IPS DF 6.9 (cell line): Measurements from ENCODE around the gene OR5A2.

Source experiments
- DNase-seq: peaks from one replicate; pipeline ENCODE4 v3.0.0-alpha.2; 2013; ENCODE audit warnings: low read depth, low spot score
- H3K27ac ChIP-seq: one replicate; pipeline ENCODE4 v1.5.1; 2013; ENCODE audit warnings: low read length, control low read depth
- H3K27me3 ChIP-seq: 2 replicates; pipeline ENCODE4 v1.6.1; 2013; ENCODE audit warnings: mild to moderate bottlenecking, low read length; ENCODE audit not compliant: control insufficient read depth, insufficient read depth
- H3K36me3 ChIP-seq: 2 replicates; pipeline ENCODE4 v1.6.1; 2013; ENCODE audit warnings: low read length; ENCODE audit not compliant: control insufficient read depth, insufficient read depth
- H3K4me1 ChIP-seq: 2 replicates; pipeline ENCODE4 v1.6.1; 2013; ENCODE audit warnings: low read length; ENCODE audit not compliant: control insufficient read depth, insufficient read depth
- H3K4me3 ChIP-seq: 2 replicates; pipeline ENCODE4 v1.5.1; 2013; ENCODE audit warnings: mild to moderate bottlenecking, low read length
- H3K9me3 ChIP-seq: 2 replicates; pipeline ENCODE4 v1.6.1; 2013; ENCODE audit warnings: low read length, inconsistent platforms; ENCODE audit not compliant: control insufficient read depth, insufficient read depth
- WGBS: extraction: QIAGEN DNeasy Blood & Tissue Kit; methylation state at CpG from one replicate; pipeline ENCODE4 v1.1.7; 2013; ENCODE audit warnings: mixed read lengths, missing lambda C conversion rate; ENCODE audit not compliant: insufficient read length, insufficient coverage; 5-methylcytosine and 5-hydroxymethylcytosine counted together

Gene OR5A2

GRCh38 chr11:59429924-59430516 is 3.8 kb upstream of the OR5A2 start:
- no peak for DNase-seq
- no peak overlapping the region for H3K4me3 ChIP-seq
- H3K36me3 ChIP-seq, result no peaks in the 10 kb centered on the region
- H3K9me3 ChIP-seq, result no peaks in the 10 kb centered on the region
- H3K27ac ChIP-seq, result no peak overlapping the region
- no peaks in the 10 kb centered on the region for H3K27me3 ChIP-seq
- no peaks in the 10 kb centered on the region; the same call in 1 of the 2 replicates for H3K4me1 ChIP-seq
- no CpG with 5 or more reads among the region's 4 CpGs for WGBS

GRCh38 chr11:59427068-59427382 is 812 bp upstream of the OR5A2 start:
- Histone ChIP-seq H3K36me3 (no peaks in the 10 kb centered on the region), H3K27me3 (no peaks in the 10 kb centered on the region), H3K4me3 (no peak overlapping the region), H3K9me3 (no peaks in the 10 kb centered on the region), H3K27ac (no peak overlapping the region), H3K4me1 (no peaks in the 10 kb centered on the region; the same call in 1 of the 2 replicates)
- no peak for DNase-seq

GRCh38 chr11:59425131-59425530 is 1.1 kb downstream of the OR5A2 start:
- WGBS, result no CpG with 5 or more reads among the region's 4 CpGs
- H3K27ac ChIP-seq, result no peak overlapping the region
- no peak overlapping the region for H3K4me3 ChIP-seq
- no peak for DNase-seq
- H3K27me3 ChIP-seq, result no peaks in the 10 kb centered on the region
- no peaks in the 10 kb centered on the region for H3K9me3 ChIP-seq
- H3K36me3 ChIP-seq, result no peaks in the 10 kb centered on the region
- no peaks in the 10 kb centered on the region; the same call in 1 of the 2 replicates for H3K4me1 ChIP-seq

- Histone ChIP-seq H3K36me3 (no peaks in the 10 kb centered on the region), H3K4me1 (no peaks in the 10 kb centered on the region; the same call in 1 of the 2 replicates), H3K4me3 (no peak overlapping the region), H3K9me3 (no peaks in the 10 kb centered on the region), H3K27me3 (no peaks in the 10 kb centered on the region), H3K27ac (no peak overlapping the region)
- no peak for DNase-seq
- WGBS, result no CpG with 5 or more reads among the region's 2 CpGs
Measured at GRCh38 chr11:59423835-59424234, 2.4 kb downstream of the OR5A2 start.

GRCh38 chr11:59418156-59418555 is 8.1 kb downstream of the OR5A2 start:
- H3K27ac ChIP-seq, result no peak overlapping the region
- no CpG with 5 or more reads among the region's 2 CpGs for WGBS
- no peaks in the 10 kb centered on the region for H3K36me3 ChIP-seq
- no peaks in the 10 kb centered on the region for H3K4me1 ChIP-seq
- no peaks in the 10 kb centered on the region for H3K27me3 ChIP-seq
- DNase-seq, result no peak
- no peak overlapping the region for H3K4me3 ChIP-seq
- no peaks in the 10 kb centered on the region for H3K9me3 ChIP-seq

GRCh38 chr11:59417023-59417422 is 9.2 kb downstream of the OR5A2 start:
- DNase-seq, result no peak
- H3K9me3 ChIP-seq, result no peaks in the 10 kb centered on the region

GRCh38 chr11:59416613-59417012 is 9.6 kb downstream of the OR5A2 start:
- Histone ChIP-seq H3K36me3 (no peaks in the 10 kb centered on the region), H3K27me3 (no peaks in the 10 kb centered on the region), H3K27ac (no peak overlapping the region), H3K4me3 (no peak overlapping the region), H3K9me3 (no peaks in the 10 kb centered on the region), H3K4me1 (no peaks in the 10 kb centered on the region)
- DNase-seq, result no peak
- WGBS, result no CpG with 5 or more reads among the region's 5 CpGs

More at GRCh38 chr11:59417023-59417422, 9.2 kb downstream of the OR5A2 start:
- Histone ChIP-seq H3K36me3 (no peaks in the 10 kb centered on the region), H3K27me3 (no peaks in the 10 kb centered on the region), H3K4me1 (no peaks in the 10 kb centered on the region), H3K4me3 (no peak overlapping the region), H3K27ac (no peak overlapping the region)
- no CpG with 5 or more reads among the region's 5 CpGs for WGBS

GRCh38 chr11:59415111-59415510 is 11.1 kb downstream of the OR5A2 start:
- no peak for DNase-seq
- Histone ChIP-seq H3K27me3 (no peaks in the 10 kb centered on the region), H3K9me3 (no peaks in the 10 kb centered on the region), H3K4me1 (no peaks in the 10 kb centered on the region), H3K27ac (no peak overlapping the region), H3K4me3 (no peak overlapping the region), H3K36me3 (no peaks in the 10 kb centered on the region)
- WGBS, result no CpG with 5 or more reads among the region's 1 CpG

GRCh38 chr11:59413646-59414045 is 12.6 kb downstream of the OR5A2 start:
- no peak overlapping the region for H3K4me3 ChIP-seq
- H3K36me3 ChIP-seq, result no peaks in the 10 kb centered on the region
- no peaks in the 10 kb centered on the region for H3K9me3 ChIP-seq
- H3K4me1 ChIP-seq, result no peaks in the 10 kb centered on the region
- no peak overlapping the region for H3K27ac ChIP-seq
- H3K27me3 ChIP-seq, result no peaks in the 10 kb centered on the region
- no peak for DNase-seq
- no CpG with 5 or more reads among the region's 2 CpGs for whole genome bisulfite sequencing

GRCh38 chr11:59403546-59403945 is 22.7 kb downstream of the OR5A2 start:
- H3K9me3 ChIP-seq, result no peaks in the 10 kb centered on the region
- no peak overlapping the region for H3K4me3 ChIP-seq

GRCh38 chr11:59401262-59401552 is 25.0 kb downstream of the OR5A2 start:
- Histone ChIP-seq H3K27me3 (no peaks in the 10 kb centered on the region), H3K9me3 (no peaks in the 10 kb centered on the region), H3K36me3 (no peaks in the 10 kb centered on the region), H3K27ac (no peak overlapping the region), H3K4me3 (no peak overlapping the region), H3K4me1 (no peaks in the 10 kb centered on the region)
- WGBS, result no CpG with 5 or more reads among the region's 2 CpGs
- DNase-seq, result no peak

More at GRCh38 chr11:59403546-59403945, 22.7 kb downstream of the OR5A2 start:
- H3K36me3 ChIP-seq, result no peaks in the 10 kb centered on the region
- no peak overlapping the region for H3K27ac ChIP-seq
- DNase-seq, result no peak
- no peaks in the 10 kb centered on the region for H3K27me3 ChIP-seq
- no peaks in the 10 kb centered on the region for H3K4me1 ChIP-seq
